Parietal lobe (tissue), 2 donors: ENCODE measurements around the gene N4BP2L1. TPM values are rescaled to one million over a fixed set of nuclear protein-coding genes. Genes with fewer than 3 reads are reported as not detected.

Experiments
- small RNA-seq: library from RNA; depleted of rRNA; stranded (forward); fragments of <200 nt; gene quantifications from one replicate; pipeline ENCODE3, GENCODE V24; 2014; ENCODE audit warnings: low replicate concordance
- total RNA-seq: library from RNA; depleted of rRNA; stranded (reverse); fragments of >200 nt; gene quantifications from one replicate; pipeline ENCODE4 v1.2.3, GENCODE V29; 2014

N4BP2L1 gene
- 21.9 TPM for total RNA-seq

GRCh38 chr13:32427852-32428580, at the start of gene N4BP2L1:
N4BP2L1 (minus strand) TSS chr13:32428130; CDS start chr13:32428082, 48 bp downstream.

Small RNA genes lying within 50 kb of the gene (small RNA-seq; reads per million reads assigned to genes)
- not detected for gene RF00190

Other genes with a start within 250 kb of the N4BP2L1 start
- not detected for gene ZAR1L, start 112.8 kb downstream of the N4BP2L1 start, total RNA-seq
- 4.7 TPM for gene BRCA2, start 112.6 kb downstream of the N4BP2L1 start, total RNA-seq
- 244 TPM for gene N4BP2L2, start 110.7 kb upstream of the N4BP2L1 start, total RNA-seq
- 182 TPM for gene PDS5B, start 158.3 kb upstream of the N4BP2L1 start, total RNA-seq